Neuronal stem cell (in vitro differentiated cells): ENCODE measurements around the gene TMEM45A. TPM values are rescaled to one million over a fixed set of nuclear protein-coding genes. Genes with fewer than 3 reads are reported as not detected.
"Not testable (repeated sequence)": the region's sequence is repeated elsewhere in the genome, so short reads cannot be mapped to it uniquely, and the experiment has no call there.

Experiments used
- DNase-seq: peaks from one replicate; pipeline ENCODE4 v3.0.0-alpha.2; 2013; ENCODE audit warnings: low spot score
- H2AFZ ChIP-seq: one replicate; pipeline ENCODE4 v1.6.1; 2013; ENCODE audit warnings: mild to moderate bottlenecking, low read length, inconsistent platforms
- H2AK5ac ChIP-seq: 2 replicates; pipeline ENCODE4 v1.6.1; 2013; ENCODE audit warnings: low read depth, mild to moderate bottlenecking, inconsistent platforms, low read length, moderate library complexity, mixed read lengths
- H2BK120ac ChIP-seq: 2 replicates; pipeline ENCODE4 v1.6.1; 2013; ENCODE audit warnings: low read depth, mild to moderate bottlenecking, inconsistent platforms, low read length, moderate library complexity, mixed read lengths
- H2BK12ac ChIP-seq: one replicate; pipeline ENCODE4 v1.6.1; 2013; ENCODE audit warnings: low read length, inconsistent platforms
- H2BK15ac ChIP-seq: 2 replicates; pipeline ENCODE4 v1.6.1; 2013; ENCODE audit warnings: mild to moderate bottlenecking, low read length, inconsistent platforms, mixed read lengths
- H2BK5ac ChIP-seq: one replicate; pipeline ENCODE4 v1.6.1; 2013; ENCODE audit warnings: inconsistent platforms, mild to moderate bottlenecking, low read length, moderate library complexity
- H3K14ac ChIP-seq: one replicate; pipeline ENCODE4 v1.6.1; 2013; ENCODE audit warnings: low read length, inconsistent platforms
- H3K18ac ChIP-seq: 2 replicates; pipeline ENCODE4 v1.6.1; 2013; ENCODE audit warnings: low read length, inconsistent platforms
- H3K23ac ChIP-seq: 2 replicates; pipeline ENCODE4 v1.6.1; 2013; ENCODE audit warnings: low read depth, mild to moderate bottlenecking, mixed read lengths, low read length, inconsistent platforms; ENCODE audit not compliant: poor library complexity
- H3K27ac ChIP-seq: replicated peaks from 3 replicates; pipeline ENCODE4 v1.5.1; 2013; ENCODE audit warnings: low read length, inconsistent platforms
- H3K27me3 ChIP-seq, 3 experiments: 2 replicates each; pipeline ENCODE4 v1.6.1; 2013; ENCODE audit warnings: low read length in 3 of 3, mild to moderate bottlenecking in 2 of 3, inconsistent platforms in 1 of 3, low read depth in 1 of 3, mixed read lengths in 1 of 3, moderate library complexity in 1 of 3; ENCODE audit not compliant: control insufficient read depth in 3 of 3, insufficient read depth in 3 of 3
- H3K36me3 ChIP-seq, 2 donors: replicated peaks in 1 of 2; 2 replicates each; pipeline ENCODE4 v1.6.1; 2013; ENCODE audit warnings: low read length in 2 of 2; ENCODE audit not compliant: control insufficient read depth in 2 of 2, insufficient read depth in 2 of 2
- H3K4ac ChIP-seq: 2 replicates; pipeline ENCODE4 v1.6.1; 2013; ENCODE audit warnings: inconsistent platforms, mild to moderate bottlenecking, low read length, moderate library complexity
- H3K4me1 ChIP-seq, 2 donors: 1 replicate in 1 of 2; 2 replicates in 1 of 2; pipeline ENCODE4 v1.6.1; 2013; ENCODE audit warnings: low read length in 2 of 2, low read depth in 1 of 2; ENCODE audit not compliant: control insufficient read depth in 2 of 2, insufficient read depth in 1 of 2
- H3K4me2 ChIP-seq: one replicate; pipeline ENCODE4 v1.6.1; 2013; ENCODE audit warnings: mild to moderate bottlenecking, low read length, inconsistent platforms; ENCODE audit not compliant: insufficient read depth, poor library complexity, severe bottlenecking
- H3K4me3 ChIP-seq, 2 donors: 2 replicates each; pipeline ENCODE4 v1.5.1; 2013; ENCODE audit warnings: low read length in 2 of 2, mild to moderate bottlenecking in 2 of 2, inconsistent platforms in 1 of 2, moderate library complexity in 1 of 2
- H3K79me1 ChIP-seq: one replicate; pipeline ENCODE4 v1.6.1; 2013; ENCODE audit warnings: low read depth, mild to moderate bottlenecking, inconsistent platforms, low read length, moderate library complexity
- H3K9ac ChIP-seq: one replicate; pipeline ENCODE4 v1.6.1; 2013; ENCODE audit warnings: mild to moderate bottlenecking, low read depth, low read length, inconsistent platforms; ENCODE audit not compliant: poor library complexity
- H3K9me3 ChIP-seq, 2 donors: replicated peaks in 1 of 2; 2 replicates each; pipeline versions ENCODE3 to v1.6.1; 2013; ENCODE audit warnings: low read length in 2 of 2, mild to moderate bottlenecking in 2 of 2, inconsistent platforms in 1 of 2, low read depth in 1 of 2, mixed read lengths in 1 of 2, moderate library complexity in 1 of 2; ENCODE audit not compliant: control insufficient read depth in 2 of 2, insufficient read depth in 1 of 2
- H4K8ac ChIP-seq: one replicate; pipeline ENCODE4 v1.6.1; 2013; ENCODE audit warnings: low read depth, mild to moderate bottlenecking, inconsistent platforms, low read length, moderate library complexity
- H4K91ac ChIP-seq: one replicate; pipeline ENCODE4 v1.6.1; 2013; ENCODE audit warnings: low read length, low read depth, mild to moderate bottlenecking, inconsistent platforms; ENCODE audit not compliant: poor library complexity
- WGBS, 2 donors: extraction: QIAGEN DNeasy Blood & Tissue Kit; methylation state at CpG; one replicate each; pipeline ENCODE4 v1.1.7; 2013; ENCODE audit warnings: missing lambda C conversion rate in 2 of 2, mixed read lengths in 1 of 2; ENCODE audit not compliant: insufficient read length in 2 of 2, insufficient replicate concordance in 1 of 2; ENCODE audit errors: extremely low coverage in 2 of 2; 5-methylcytosine and 5-hydroxymethylcytosine counted together
- polyA plus RNA-seq, 2 experiments: library from polyadenylated mRNA; stranded (reverse); fragments of 200-250 nt; gene quantifications; one replicate each; pipeline ENCODE4 v1.2.3, GENCODE V29; 2013

The TMEM45A gene, protein sequence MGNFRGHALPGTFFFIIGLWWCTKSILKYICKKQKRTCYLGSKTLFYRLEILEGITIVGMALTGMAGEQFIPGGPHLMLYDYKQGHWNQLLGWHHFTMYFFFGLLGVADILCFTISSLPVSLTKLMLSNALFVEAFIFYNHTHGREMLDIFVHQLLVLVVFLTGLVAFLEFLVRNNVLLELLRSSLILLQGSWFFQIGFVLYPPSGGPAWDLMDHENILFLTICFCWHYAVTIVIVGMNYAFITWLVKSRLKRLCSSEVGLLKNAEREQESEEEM
- 10.4 TPM for polyA plus RNA-seq (2013, experiment 1 of 2)
- polyA plus RNA-seq (2013, experiment 2 of 2), result 10.0 TPM

DNA sequence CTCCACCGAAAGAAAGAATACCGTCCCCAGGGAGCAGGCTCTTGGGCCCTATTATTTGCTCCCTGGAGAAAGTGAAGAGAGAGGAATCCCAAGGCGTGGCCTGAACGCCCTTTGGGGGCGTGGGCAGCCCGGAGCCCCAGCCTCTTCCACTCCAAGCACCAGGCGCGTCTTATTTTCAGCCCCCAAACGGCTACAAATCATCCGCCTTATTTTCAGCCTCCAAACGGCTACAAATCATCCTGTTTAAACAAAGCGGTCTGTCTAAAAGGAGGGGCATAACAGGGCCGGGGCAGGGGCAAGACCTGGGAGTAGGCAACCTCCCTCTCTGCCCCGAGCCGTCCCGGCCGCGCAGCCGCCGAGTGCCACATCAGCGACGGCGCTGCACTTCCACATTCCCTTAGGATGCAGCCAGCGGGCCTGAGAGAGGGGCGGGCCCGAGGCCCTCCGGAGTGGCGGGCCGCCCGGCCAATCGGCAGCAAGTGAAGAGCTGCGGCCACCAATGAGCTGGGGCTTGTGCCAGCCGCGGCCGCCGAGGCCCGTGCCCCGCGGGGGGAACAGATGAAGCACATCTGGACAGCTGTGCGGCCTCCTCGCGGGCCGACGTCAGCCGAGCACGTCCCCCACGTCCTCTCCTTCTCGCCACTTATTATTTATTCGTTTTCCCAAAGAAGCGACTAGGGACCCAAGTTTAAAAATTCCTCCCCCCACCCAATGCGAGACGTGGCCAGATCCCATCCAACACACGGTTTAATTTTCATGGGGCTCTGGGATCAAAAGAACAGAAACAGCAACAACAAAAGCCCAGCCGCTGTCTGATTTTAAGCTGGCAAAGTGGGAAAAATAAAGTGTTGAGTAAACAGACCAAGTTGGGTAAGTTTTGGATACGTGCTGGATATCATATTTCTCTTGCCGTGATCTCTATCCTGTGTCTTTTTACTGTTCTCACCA lies at the start of gene TMEM45A:
TSS of gene TMEM45A (plus strand) at position 561 of the 948 bp plus-strand sequence. CDS start 62,593 bp downstream, outside the sequence.
- Histone ChIP-seq H2BK15ac (no peak within 1 kb of the TSS), H2AK5ac (no peak within 1 kb of the TSS), H2BK12ac (no peak within 1 kb of the TSS), H3K14ac (no peak within 1 kb of the TSS), H2AFZ (peak within 1 kb of the TSS; percentile 92), H3K4me3 (peak within 1 kb of the TSS; percentile 53 to 84), H3K36me3 (no peaks in the 10 kb centered on the region), H3K79me1 (no peaks in the 10 kb centered on the region), H4K8ac (no peak within 1 kb of the TSS), H2BK120ac (no peak within 1 kb of the TSS), H3K4ac (no peak within 1 kb of the TSS), H3K23ac (no peak within 1 kb of the TSS), H4K91ac (no peak within 1 kb of the TSS), H3K4me1 (peaks cover 1 to 2% of the 10 kb centered on the region in 2 donors), H2BK5ac (peak within 1 kb of the TSS; percentile 67), H3K9me3 (no peaks in the 10 kb centered on the region), H3K4me2 (peak within 1 kb of the TSS; percentile 64), H3K9ac (no peak within 1 kb of the TSS), H3K18ac (peak within 1 kb of the TSS; percentile 71), H3K27ac (peak within 1 kb of the TSS; percentile 80), H3K27me3 (peaks cover 0 to 19% (median 0%) of the 10 kb centered on the region in 3 experiments)
- no CpG with 5 or more reads among the region's 56 CpGs for WGBS, 2 donors
- DNase-seq, result peak; percentile 93

DNA sequence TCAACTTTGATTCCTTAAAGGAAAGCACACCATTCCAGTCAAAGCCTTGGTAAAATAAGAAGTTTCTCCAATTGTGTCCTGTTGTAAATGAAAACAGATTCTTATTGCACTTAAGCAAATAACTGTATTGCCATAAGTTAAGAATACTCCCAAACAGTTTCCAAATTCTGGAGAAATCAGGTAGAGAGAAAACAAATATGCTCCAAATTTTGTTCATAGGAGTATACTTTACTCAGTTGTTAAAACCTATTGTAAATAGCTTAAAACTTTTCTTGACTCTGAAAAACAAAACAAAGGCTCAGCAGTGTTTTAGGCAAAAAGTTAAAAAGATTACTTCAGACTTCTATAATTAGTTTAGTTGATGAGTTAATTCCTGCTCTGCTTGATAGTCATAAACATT lies 48.7 kb upstream of the TMEM45A start:
- H3K27me3 ChIP-seq, result no peaks in the 10 kb centered on the region
- H2BK15ac ChIP-seq, result no peak overlapping the region
- no peaks in the 10 kb centered on the region for H3K4me1 ChIP-seq
- no peak overlapping the region for H4K8ac ChIP-seq
- H3K23ac ChIP-seq, result no peak overlapping the region
- H3K36me3 ChIP-seq, result no peaks in the 10 kb centered on the region
- H2BK120ac ChIP-seq, result no peak overlapping the region
- no peak overlapping the region for H2AFZ ChIP-seq
- H2BK5ac ChIP-seq, result no peak overlapping the region
- H2BK12ac ChIP-seq, result no peak overlapping the region
- no peak overlapping the region for H3K27ac ChIP-seq
- H3K14ac ChIP-seq, result no peak overlapping the region
- peaks cover 0 to 24% of the 10 kb centered on the region in 2 donors for H3K9me3 ChIP-seq
- no peak overlapping the region for H4K91ac ChIP-seq
- H3K18ac ChIP-seq, result no peak overlapping the region
- no peak overlapping the region for H3K4ac ChIP-seq
- no peak overlapping the region for H3K4me2 ChIP-seq
- no peak overlapping the region for H3K4me3 ChIP-seq
- peaks cover 2% of the 10 kb centered on the region for H3K79me1 ChIP-seq
- DNase-seq, result no peak
- no peak overlapping the region for H2AK5ac ChIP-seq
- no peak overlapping the region for H3K9ac ChIP-seq

DNA sequence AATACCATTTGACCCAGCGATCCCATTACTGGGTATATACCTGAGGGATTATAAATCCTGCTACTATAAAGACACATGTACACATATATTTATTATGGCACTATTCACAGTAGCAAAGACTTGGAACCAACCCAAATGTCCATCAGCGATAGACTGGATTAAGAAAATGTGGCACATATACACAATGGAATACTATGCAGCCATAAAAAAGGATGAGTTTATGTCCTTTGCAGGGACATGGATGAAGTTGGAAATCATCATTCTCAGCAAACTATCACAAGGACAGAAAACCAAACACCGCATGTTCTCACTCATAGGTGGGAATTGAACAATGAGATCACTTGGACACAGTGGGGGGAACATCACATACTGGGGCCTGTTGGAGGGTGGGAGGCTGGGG lies 45.4 kb upstream of the TMEM45A start:
- not testable (repeated sequence) for H2BK5ac ChIP-seq, H2AFZ ChIP-seq, H2AK5ac ChIP-seq, H3K27me3 ChIP-seq, H2BK15ac ChIP-seq, H3K14ac ChIP-seq, H4K91ac ChIP-seq, H3K36me3 ChIP-seq, H3K79me1 ChIP-seq, H3K4ac ChIP-seq, H4K8ac ChIP-seq, H3K4me2 ChIP-seq, H3K4me3 ChIP-seq, H3K23ac ChIP-seq, H3K27ac ChIP-seq, H3K18ac ChIP-seq, H2BK120ac ChIP-seq, DNase-seq, H2BK12ac ChIP-seq, H3K4me1 ChIP-seq, H3K9ac ChIP-seq
- no CpG with 5 or more reads among the region's 3 CpGs for WGBS, 2 donors
- peaks cover 0 to 24% of the 10 kb centered on the region in 2 donors for H3K9me3 ChIP-seq

DNA sequence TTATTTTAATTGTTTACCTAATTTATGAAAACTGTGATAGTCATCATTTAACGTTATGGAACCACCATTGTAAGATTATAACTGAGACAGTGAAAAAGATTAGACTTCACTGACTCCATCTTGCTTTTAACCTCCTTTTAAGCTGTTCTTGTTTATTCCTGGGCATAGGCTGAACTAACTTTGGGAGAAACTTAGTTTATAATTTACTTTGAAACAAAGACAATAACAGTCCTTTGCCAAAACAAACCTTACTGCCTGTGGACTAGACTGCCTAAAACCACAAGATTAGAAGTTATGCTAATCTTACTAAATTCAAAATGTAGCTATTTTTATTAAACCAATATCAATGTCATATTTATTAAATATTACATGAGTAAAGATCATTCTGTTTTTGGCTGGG lies 44.3 kb upstream of the TMEM45A start:
- Histone ChIP-seq H2BK12ac (no peak overlapping the region), H2AFZ (no peak overlapping the region), H3K79me1 (no peaks in the 10 kb centered on the region), H2BK15ac (no peak overlapping the region), H4K8ac (no peak overlapping the region), H3K14ac (no peak overlapping the region), H3K4me2 (no peak overlapping the region), H4K91ac (no peak overlapping the region), H3K9me3 (peaks cover 0 to 21% of the 10 kb centered on the region in 2 donors), H3K4ac (no peak overlapping the region), H3K4me3 (no peak overlapping the region), H2AK5ac (no peak overlapping the region), H3K36me3 (peaks cover 4 to 11% of the 10 kb centered on the region in 2 donors), H2BK5ac (no peak overlapping the region), H3K9ac (no peak overlapping the region), H3K23ac (no peak overlapping the region), H3K4me1 (no peaks in the 10 kb centered on the region), H3K27me3 (no peaks in the 10 kb centered on the region), H3K27ac (no peak overlapping the region), H3K18ac (no peak overlapping the region), H2BK120ac (no peak overlapping the region)
- WGBS, 2 donors, result no CpG with 5 or more reads among the region's 1 CpG
- DNase-seq, result no peak
